Measurements from ENCODE around the gene CCDC68.

The CCDC68 gene, protein sequence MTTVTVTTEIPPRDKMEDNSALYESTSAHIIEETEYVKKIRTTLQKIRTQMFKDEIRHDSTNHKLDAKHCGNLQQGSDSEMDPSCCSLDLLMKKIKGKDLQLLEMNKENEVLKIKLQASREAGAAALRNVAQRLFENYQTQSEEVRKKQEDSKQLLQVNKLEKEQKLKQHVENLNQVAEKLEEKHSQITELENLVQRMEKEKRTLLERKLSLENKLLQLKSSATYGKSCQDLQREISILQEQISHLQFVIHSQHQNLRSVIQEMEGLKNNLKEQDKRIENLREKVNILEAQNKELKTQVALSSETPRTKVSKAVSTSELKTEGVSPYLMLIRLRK

DNA sequence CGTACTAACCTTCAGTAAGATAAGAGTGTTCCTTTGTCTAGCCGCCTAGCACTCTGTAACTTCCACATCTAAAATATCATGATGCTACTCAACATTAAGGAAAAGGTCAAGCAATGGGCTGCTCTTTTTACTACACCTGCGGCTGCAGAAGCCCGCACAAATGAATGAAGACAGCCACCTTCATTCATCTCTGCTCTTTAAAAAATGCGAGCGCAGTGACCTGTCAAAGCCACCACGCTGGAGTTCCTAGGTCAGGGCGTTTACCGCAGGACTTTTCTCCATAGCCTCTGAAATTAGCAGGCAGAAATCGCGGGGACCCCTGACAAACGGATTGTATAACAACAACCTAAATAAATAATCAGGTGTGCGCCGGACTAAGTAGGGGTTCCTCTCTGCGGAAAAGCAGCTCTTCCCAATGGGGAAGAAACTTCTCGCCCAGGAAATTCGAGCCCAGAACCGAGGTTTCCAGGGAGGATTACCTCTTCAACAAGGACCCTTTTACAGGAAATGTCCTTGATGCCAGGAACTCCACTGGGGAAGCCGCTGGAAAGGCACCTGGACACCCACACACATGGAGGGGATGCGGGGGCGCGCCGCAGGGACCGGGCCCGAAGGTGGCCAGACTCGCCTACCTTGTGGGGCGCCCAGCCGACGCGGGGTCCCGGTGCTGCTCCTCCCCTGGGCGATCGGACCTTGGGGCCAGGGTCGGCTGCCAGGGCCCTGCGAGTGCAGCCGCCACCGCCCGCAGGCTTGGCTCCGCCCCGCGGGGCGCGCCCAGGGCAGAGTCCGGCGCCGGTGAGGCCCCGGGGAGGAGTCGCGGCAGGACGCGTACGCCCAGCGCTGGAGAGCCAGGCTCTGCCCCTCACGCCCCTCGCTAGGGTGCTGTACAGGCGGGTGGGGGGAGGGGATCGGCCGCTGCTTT, at the start of gene CCDC68:
TSS of gene CCDC68 (minus strand) at position 758 of the 922 bp plus-strand sequence. CDS start 16,670 bp downstream, outside the sequence.
- peak; percentile 64 for ATAC-seq
- H3K27me3 Mint-ChIP-seq: peaks cover 19% of the 10 kb centered on the region
- no peak within 1 kb of the TSS for H3K27ac Mint-ChIP-seq

DNA sequence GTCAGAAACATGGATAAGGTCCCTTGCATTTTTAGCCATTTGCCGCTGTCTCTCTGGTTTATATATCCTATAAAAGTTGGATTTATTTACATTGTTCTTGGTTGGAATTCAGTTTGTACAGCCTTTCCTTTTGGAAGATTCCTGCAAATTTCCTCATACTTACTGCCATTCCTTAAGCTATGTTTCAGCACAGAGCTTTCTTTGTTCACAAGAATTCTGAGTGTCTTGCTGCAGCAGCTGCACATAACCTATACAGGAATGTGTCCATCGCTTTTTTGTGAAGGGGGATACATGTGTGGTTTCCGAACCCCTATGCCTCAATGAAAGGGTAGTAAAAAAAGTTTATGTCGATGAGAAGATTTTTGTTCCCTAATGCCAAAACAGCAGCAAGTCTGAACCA, 48.3 kb upstream of the CCDC68 start:
- Mint-ChIP-seq H3K4me3 (no peak overlapping the region), H3K27ac (no peak overlapping the region), H3K9me3 (no peaks in the 10 kb centered on the region), H3K36me3 (no peaks in the 10 kb centered on the region), H3K4me1 (no peaks in the 10 kb centered on the region), H3K27me3 (no peaks in the 10 kb centered on the region)
- no peak for ATAC-seq

More for the DNA sequence above, at the start of gene CCDC68:
- H3K36me3 Mint-ChIP-seq: no peaks in the 10 kb centered on the region
- H3K4me3 Mint-ChIP-seq: peak within 1 kb of the TSS; percentile 68
- peaks cover 22% of the 10 kb centered on the region for H3K4me1 Mint-ChIP-seq
- H3K9me3 Mint-ChIP-seq: no peaks in the 10 kb centered on the region

DNA sequence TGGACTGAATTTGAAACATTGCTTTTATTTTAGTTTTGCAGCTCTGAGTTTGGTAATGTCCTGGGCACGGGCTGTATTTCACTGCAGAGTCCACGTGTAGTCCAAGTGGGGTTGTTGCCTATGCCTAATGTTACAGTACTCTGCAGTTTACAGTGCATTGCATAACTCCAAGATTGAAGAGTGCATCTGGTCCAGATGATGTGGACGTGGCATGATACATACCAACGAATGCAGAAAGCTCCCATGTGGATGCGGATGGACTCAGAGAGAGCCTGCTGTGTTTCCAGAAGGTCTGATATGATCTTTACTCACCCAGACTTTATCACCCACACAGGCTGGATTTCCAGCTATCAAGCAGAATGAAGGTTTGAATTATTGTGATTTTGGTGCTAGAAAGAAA, 44.4 kb upstream of the CCDC68 start:
- no peak for ATAC-seq
- Mint-ChIP-seq H3K9me3 (no peaks in the 10 kb centered on the region), H3K27me3 (no peaks in the 10 kb centered on the region), H3K36me3 (no peaks in the 10 kb centered on the region), H3K27ac (no peak overlapping the region), H3K4me3 (no peak overlapping the region), H3K4me1 (no peaks in the 10 kb centered on the region)

DNA sequence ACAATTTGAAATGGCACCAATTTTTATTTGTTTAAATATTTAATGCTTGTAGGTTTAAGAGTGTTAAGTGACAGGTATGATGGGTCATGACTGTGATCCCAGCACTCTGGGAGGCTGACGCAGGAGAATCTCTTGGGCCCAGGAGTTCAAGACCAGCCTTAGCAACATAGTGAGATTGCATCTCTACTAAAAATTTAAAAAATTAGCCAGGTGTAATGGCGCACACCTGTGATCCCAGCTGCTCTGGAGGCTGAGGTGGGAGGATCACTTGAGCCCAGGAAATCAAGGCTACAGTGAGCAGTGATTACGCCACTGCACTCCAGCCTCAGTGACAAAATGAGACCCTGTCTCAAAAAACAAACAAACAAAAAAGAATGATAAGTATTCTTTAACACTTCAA, 43.0 kb upstream of the CCDC68 start:
- H3K9me3 Mint-ChIP-seq: no peaks in the 10 kb centered on the region
- H3K27me3 Mint-ChIP-seq: no peaks in the 10 kb centered on the region
- no peak for ATAC-seq
- no peaks in the 10 kb centered on the region for H3K4me1 Mint-ChIP-seq
- no peak overlapping the region for H3K4me3 Mint-ChIP-seq
- H3K36me3 Mint-ChIP-seq: no peaks in the 10 kb centered on the region
- no peak overlapping the region for H3K27ac Mint-ChIP-seq

DNA sequence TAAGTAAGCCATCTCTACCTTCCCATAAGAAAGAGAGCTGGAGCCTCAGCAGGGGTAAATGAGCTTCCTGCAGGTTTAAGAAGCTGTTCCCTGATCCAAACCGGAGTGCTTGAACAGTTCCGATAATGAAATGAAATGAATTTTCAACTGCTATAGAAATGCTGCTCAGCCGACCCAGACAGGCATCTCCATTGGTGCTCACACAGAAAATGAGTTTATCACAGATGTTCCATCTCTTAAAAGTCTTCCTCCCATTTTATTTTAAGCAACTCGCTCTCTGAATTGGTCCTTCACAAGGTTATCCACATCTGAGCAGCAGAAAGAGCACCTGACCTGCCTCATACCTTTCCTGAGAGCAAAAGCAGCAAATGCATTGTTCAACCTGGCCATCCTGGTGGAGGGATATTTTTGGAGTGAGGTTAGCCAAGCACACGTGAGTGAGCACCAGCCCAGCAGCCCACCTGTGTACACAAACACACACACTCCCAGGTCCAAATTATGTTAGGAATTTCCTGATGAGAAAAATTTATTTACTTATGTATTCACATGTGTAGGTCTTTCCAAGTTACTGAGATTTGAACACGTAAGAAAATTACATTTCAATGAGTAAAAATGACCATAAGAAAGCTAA, 42.2 kb upstream of the CCDC68 start:
- no peaks in the 10 kb centered on the region for H3K27me3 Mint-ChIP-seq
- no peaks in the 10 kb centered on the region for H3K36me3 Mint-ChIP-seq
- H3K9me3 Mint-ChIP-seq: no peaks in the 10 kb centered on the region
- ATAC-seq: no peak
- H3K4me1 Mint-ChIP-seq: no peaks in the 10 kb centered on the region
- H3K4me3 Mint-ChIP-seq: no peak overlapping the region
- no peak overlapping the region for H3K27ac Mint-ChIP-seq

DNA sequence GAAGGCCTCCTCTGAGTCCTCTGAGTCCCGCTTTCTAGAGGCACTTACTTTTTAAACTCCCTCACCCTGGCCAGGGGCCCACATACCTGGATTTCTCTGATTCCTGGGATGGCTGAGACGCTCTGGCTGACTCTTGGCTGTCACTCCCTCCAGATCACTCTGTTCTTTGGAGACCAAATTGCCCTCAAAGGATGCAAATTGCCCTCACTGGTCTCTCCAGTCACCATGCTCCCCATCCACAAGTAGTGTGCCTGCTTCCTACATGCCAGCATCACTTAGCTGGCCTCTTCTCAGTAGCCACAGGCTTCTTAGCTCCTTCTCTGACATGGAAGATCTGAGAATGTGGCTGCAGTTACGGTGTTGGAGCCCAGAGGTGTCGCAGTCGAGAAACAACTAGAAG, 41.3 kb upstream of the CCDC68 start:
- no peak for ATAC-seq
- Mint-ChIP-seq H3K4me1 (no peaks in the 10 kb centered on the region), H3K4me3 (no peak overlapping the region), H3K9me3 (peaks cover 2% of the 10 kb centered on the region), H3K27ac (no peak overlapping the region), H3K36me3 (no peaks in the 10 kb centered on the region), H3K27me3 (no peaks in the 10 kb centered on the region)

DNA sequence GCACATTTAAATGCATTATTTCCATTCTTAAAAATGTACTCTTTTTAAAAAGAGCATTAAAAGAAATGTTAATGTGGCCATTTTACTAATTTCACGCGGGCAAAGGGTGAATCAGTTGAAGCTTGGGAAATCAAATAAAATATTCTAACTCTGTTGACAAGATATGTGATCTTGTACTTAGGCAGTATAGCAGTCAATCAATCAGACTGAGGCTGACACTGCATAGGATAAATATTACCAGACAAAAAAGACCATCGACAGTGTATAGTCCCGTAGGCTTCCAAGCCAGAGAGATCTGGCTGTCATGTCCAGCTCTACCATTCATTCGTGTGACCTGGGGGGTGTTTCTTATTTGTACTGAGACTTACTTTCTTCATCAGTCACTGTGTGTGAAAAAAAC, 39.8 kb upstream of the CCDC68 start:
- Mint-ChIP-seq H3K4me1 (no peaks in the 10 kb centered on the region), H3K4me3 (no peak overlapping the region), H3K36me3 (no peaks in the 10 kb centered on the region), H3K9me3 (peaks cover 6% of the 10 kb centered on the region), H3K27me3 (no peaks in the 10 kb centered on the region), H3K27ac (no peak overlapping the region)
- no peak for ATAC-seq

DNA sequence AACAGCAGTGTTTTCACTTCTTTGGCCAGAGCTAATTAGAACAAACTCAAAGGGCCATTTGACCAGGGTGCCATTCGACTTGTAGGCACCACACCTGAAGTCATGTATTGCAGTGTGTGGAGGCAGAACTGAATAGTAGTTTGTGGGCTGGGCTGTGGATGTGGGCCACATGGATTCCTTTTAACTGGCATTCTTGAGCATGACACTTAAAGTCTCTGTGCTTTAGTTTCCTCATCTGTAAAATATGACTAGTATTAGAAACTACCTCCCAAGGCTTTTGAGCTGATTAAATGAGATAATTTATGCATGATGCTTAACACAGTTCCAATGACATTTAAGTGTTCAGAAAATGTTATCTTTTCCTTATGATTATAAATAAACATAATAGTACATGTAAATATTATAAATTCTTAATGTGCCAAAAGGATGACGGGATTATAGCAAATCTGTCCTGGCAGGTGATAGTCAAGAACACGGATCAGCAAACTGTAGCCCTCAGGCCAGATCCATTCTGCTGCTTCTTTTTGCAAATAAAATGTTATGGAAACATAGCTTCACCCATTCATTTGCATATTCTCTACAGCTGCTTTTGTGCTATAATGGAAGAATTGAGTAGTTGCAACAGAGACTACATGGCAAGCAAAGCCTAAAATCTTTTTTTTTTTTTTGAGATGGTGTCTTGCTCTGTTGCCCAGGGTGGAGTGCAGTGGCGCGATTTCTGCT, 36.3 kb upstream of the CCDC68 start:
- ATAC-seq: no peak
- no peak overlapping the region for H3K27ac Mint-ChIP-seq
- H3K27me3 Mint-ChIP-seq: no peaks in the 10 kb centered on the region
- H3K4me3 Mint-ChIP-seq: no peak overlapping the region
- no peaks in the 10 kb centered on the region for H3K36me3 Mint-ChIP-seq
- no peaks in the 10 kb centered on the region for H3K4me1 Mint-ChIP-seq
- H3K9me3 Mint-ChIP-seq: peaks cover 9% of the 10 kb centered on the region

DNA sequence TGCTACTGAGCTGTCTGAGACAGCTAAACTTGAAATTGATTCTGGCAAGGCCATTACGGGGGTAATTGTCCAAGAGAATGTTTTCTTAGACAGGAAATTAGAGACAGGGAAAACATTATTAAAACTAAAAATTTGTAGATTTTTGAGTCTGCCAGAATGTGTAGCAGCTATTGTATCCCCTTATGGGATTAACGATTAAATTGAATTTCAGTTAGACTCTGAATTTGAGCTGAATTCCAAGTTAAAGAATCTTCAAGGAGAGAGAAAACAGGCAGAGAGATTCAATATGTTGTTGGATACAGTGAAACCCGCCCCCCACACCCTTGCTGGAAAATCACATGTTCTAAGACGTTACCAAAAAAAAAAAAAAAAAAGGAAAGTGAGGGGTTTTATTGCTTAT, 32.7 kb upstream of the CCDC68 start:
- Mint-ChIP-seq H3K36me3 (no peaks in the 10 kb centered on the region), H3K27me3 (no peaks in the 10 kb centered on the region), H3K4me3 (no peak overlapping the region), H3K27ac (no peak overlapping the region), H3K4me1 (no peaks in the 10 kb centered on the region), H3K9me3 (peaks cover 9% of the 10 kb centered on the region)
- no peak for ATAC-seq

DNA sequence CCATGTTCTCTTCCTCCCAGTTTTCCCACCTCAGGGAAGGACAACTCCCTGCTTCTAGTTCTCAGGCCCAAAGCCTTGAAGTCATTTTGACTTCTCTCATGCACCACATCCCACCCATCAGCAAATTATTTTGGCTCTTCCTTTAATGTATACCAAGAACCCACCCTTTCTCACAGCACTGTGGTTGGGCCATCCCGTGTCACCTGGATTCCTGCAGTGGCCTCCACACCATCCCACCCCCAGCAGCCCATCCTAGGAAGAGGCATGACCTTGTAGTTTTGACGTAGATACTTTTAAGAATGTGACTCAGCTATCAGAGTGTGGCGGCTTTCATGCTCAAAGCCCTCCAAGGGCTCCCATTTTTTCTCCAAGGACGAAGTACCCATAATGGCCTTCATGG, 25.6 kb upstream of the CCDC68 start:
- Mint-ChIP-seq H3K27ac (peak overlapping the region; percentile 43), H3K4me1 (peaks cover 6% of the 10 kb centered on the region), H3K4me3 (no peak overlapping the region), H3K36me3 (no peaks in the 10 kb centered on the region), H3K9me3 (no peaks in the 10 kb centered on the region), H3K27me3 (no peaks in the 10 kb centered on the region)
- ATAC-seq: no peak

DNA sequence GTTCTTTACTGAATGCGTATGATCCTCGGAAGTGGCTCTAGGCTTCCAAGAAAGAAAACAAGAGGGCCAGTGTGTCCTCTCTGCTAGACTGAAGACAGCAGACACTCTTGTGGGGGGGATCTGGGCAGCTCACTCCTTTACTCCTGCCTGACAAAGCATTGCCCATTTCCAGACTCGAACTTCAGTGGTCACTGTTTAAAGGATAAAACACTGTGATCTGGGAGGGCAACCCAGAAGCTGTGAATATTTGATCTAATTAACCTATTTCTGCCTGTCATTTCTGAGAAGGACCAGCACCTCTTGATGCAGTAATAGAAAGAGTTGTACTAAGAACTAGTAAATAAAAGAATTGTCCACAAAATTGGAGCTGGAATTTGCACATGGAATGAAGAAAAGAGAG, 24.5 kb upstream of the CCDC68 start:
- Mint-ChIP-seq H3K4me1 (peaks cover 6% of the 10 kb centered on the region), H3K4me3 (no peak overlapping the region), H3K9me3 (no peaks in the 10 kb centered on the region), H3K27me3 (no peaks in the 10 kb centered on the region), H3K27ac (peak overlapping the region; percentile 51), H3K36me3 (no peaks in the 10 kb centered on the region)
- ATAC-seq: no peak

DNA sequence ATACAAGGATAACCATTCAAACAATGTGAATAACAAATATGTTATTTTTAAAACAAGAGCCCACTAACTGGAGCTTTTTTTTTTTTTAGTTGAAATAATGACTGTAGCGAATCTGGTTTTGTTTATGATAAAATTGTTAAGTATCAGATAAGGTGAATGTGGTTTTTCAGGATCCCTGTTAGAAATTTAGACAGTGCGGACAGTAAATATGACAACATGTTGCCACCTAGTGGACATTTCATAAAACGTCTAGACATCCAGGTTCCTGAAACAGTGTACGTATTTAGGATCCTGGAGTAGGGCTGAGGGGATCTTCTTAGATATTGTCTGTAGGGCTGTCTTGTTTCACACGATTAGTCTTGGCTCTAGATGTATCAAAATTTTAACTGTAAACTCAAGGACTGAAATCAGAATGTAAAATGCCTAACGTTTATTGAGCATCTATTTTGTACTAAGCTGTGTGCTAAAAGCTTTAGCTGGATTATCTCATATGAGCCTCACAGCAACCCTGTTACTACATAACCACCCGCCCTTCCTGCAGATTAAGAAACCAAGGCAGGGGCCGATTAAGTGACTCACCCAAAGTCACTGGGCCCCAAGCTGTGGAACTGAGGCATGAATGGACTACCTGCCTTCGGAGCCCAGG, 23.9 kb upstream of the CCDC68 start:
- H3K4me1 Mint-ChIP-seq: peaks cover 6% of the 10 kb centered on the region

DNA sequence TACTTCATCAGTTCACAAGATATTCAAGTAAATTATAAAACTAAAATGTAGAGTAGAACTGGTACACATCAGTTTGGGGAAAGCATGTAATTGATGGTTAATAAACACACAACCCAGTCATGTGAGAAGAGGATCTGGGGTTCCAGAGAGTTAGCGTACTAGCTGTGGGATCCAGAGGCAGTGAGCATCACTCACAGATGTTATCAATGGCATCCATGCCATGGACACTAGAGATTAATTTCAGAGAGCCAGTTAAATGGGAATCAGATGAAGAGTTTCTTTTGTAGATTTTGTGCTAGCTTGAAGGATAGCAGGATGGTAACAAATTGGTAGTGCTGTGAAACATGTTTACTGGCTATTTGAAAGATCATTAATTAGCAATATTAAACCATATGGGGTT, 21.8 kb upstream of the CCDC68 start:
- no peak overlapping the region for H3K27ac Mint-ChIP-seq
- ATAC-seq: no peak
- no peak overlapping the region for H3K4me3 Mint-ChIP-seq
- no peaks in the 10 kb centered on the region for H3K9me3 Mint-ChIP-seq
- H3K4me1 Mint-ChIP-seq: peaks cover 6% of the 10 kb centered on the region
- H3K27me3 Mint-ChIP-seq: no peaks in the 10 kb centered on the region
- no peaks in the 10 kb centered on the region for H3K36me3 Mint-ChIP-seq

More for the DNA sequence above, 23.9 kb upstream of the CCDC68 start:
- peak overlapping the region; percentile 51 for H3K27ac Mint-ChIP-seq
- no peak overlapping the region for H3K4me3 Mint-ChIP-seq
- ATAC-seq: peak; percentile 67
- no peaks in the 10 kb centered on the region for H3K9me3 Mint-ChIP-seq
- no peaks in the 10 kb centered on the region for H3K27me3 Mint-ChIP-seq
- no peaks in the 10 kb centered on the region for H3K36me3 Mint-ChIP-seq

DNA sequence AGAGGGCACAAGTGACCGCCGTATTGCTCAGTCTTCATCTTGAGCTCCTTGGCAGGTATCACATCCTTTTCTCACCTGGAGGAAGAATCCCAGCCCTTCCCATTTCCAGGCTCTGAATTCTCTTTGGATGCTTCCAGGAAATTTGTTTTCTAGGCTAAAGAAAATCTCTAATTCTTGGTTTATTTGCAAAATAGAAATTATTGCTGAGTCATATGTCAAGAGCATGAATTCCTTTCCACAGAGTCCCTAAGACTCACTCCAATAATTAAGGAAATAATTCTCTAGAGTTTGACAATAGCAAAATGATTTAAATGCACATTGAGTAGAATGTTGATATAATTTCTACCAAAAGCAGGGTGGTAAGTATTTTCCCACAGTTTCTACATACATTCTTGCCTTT, 16.3 kb upstream of the CCDC68 start:
- Mint-ChIP-seq H3K4me1 (no peaks in the 10 kb centered on the region), H3K27ac (peak overlapping the region; percentile 40), H3K9me3 (peaks cover 3% of the 10 kb centered on the region), H3K4me3 (no peak overlapping the region), H3K27me3 (no peaks in the 10 kb centered on the region), H3K36me3 (no peaks in the 10 kb centered on the region)
- no peak for ATAC-seq

Data from stimulated activated memory B cell treated with anti-CD40 and anti-IgM and Interleukin-4, amounts not matched to agents 10 μg/mL and 1 μg/mL and 100 μg/mL, for 72 hours (primary cell).